H9 (cell line): ENCODE measurements around the gene C1QL4. TPM values are rescaled to one million over a fixed set of nuclear protein-coding genes. Genes with fewer than 3 reads are reported as not detected.

ENCODE experiments used
- DNase-seq: peaks from one replicate; pipeline ENCODE4 v3.0.0-alpha.2; 2017
- H2AFZ ChIP-seq: one replicate; pipeline ENCODE4 v1.6.1; 2013; ENCODE audit warnings: mild to moderate bottlenecking, low read length, control low read depth, moderate library complexity
- H2AK5ac ChIP-seq: 2 replicates; pipeline ENCODE4 v1.6.1; 2013; ENCODE audit warnings: low read length, control low read depth, mixed read lengths; ENCODE audit not compliant: insufficient read length
- H2BK120ac ChIP-seq: one replicate; pipeline ENCODE4 v1.6.1; 2013; ENCODE audit warnings: low read depth, mild to moderate bottlenecking, low read length, control low read depth, inconsistent platforms; ENCODE audit not compliant: poor library complexity, severe bottlenecking
- H2BK12ac ChIP-seq: 2 replicates; pipeline ENCODE4 v1.6.1; 2013; ENCODE audit warnings: low read length, control low read depth, mixed read lengths, low read depth; ENCODE audit not compliant: insufficient read length
- H2BK15ac ChIP-seq: 2 replicates; pipeline ENCODE4 v1.6.1; 2013; ENCODE audit warnings: low read depth, low read length, control low read depth
- H2BK20ac ChIP-seq: one replicate; pipeline ENCODE4 v1.6.1; 2013; ENCODE audit warnings: low read depth, mild to moderate bottlenecking, low read length, control low read depth, inconsistent platforms; ENCODE audit not compliant: poor library complexity, severe bottlenecking
- H2BK5ac ChIP-seq: 2 replicates; pipeline ENCODE4 v1.6.1; 2013; ENCODE audit warnings: low read length, control low read depth, mixed read lengths; ENCODE audit not compliant: insufficient read length
- H3K14ac ChIP-seq: 2 replicates; pipeline ENCODE4 v1.6.1; 2013; ENCODE audit warnings: low read length, control low read depth; ENCODE audit not compliant: insufficient read depth
- H3K18ac ChIP-seq: 2 replicates; pipeline ENCODE4 v1.6.1; 2013; ENCODE audit warnings: low read depth, mild to moderate bottlenecking, mixed read lengths, low read length, control low read depth; ENCODE audit not compliant: insufficient read length
- H3K23ac ChIP-seq: 2 replicates; pipeline ENCODE4 v1.6.1; 2013; ENCODE audit warnings: low read length, control low read depth, mixed read lengths, low read depth; ENCODE audit not compliant: insufficient read length
- H3K23me2 ChIP-seq: 2 replicates; pipeline ENCODE4 v1.6.1; 2013; ENCODE audit warnings: low read depth, mild to moderate bottlenecking, mixed read lengths, low read length, control low read depth; ENCODE audit not compliant: insufficient read length, poor library complexity, severe bottlenecking
- H3K27ac ChIP-seq: 2 replicates; pipeline ENCODE4 v1.5.1; 2013; ENCODE audit warnings: low read length, control low read depth, mixed read lengths, low read depth; ENCODE audit not compliant: insufficient read length
- H3K27me3 ChIP-seq: 2 replicates; pipeline ENCODE4 v1.6.1; 2013; ENCODE audit warnings: low read length, control low read depth, inconsistent platforms; ENCODE audit not compliant: insufficient read depth
- H3K4ac ChIP-seq: 2 replicates; pipeline ENCODE4 v1.6.1; 2013; ENCODE audit warnings: low read depth, mild to moderate bottlenecking, control low read depth, inconsistent platforms, low read length, moderate library complexity
- H3K4me1 ChIP-seq: 2 replicates; pipeline ENCODE4 v1.6.1; 2013; ENCODE audit warnings: low read length, control low read depth, inconsistent platforms; ENCODE audit not compliant: insufficient read depth
- H3K4me2 ChIP-seq: 2 replicates; pipeline ENCODE4 v1.6.1; 2013; ENCODE audit warnings: low read length, control low read depth, mixed read lengths; ENCODE audit not compliant: insufficient read length, insufficient read depth
- H3K56ac ChIP-seq: 2 replicates; pipeline ENCODE4 v1.6.1; 2013; ENCODE audit warnings: low read depth, mild to moderate bottlenecking, mixed read lengths, low read length, control low read depth; ENCODE audit not compliant: insufficient read length
- H3K79me1 ChIP-seq: 2 replicates; pipeline ENCODE4 v1.6.1; 2013; ENCODE audit warnings: low read depth, mild to moderate bottlenecking, moderate library complexity, low read length, control low read depth, inconsistent platforms; ENCODE audit not compliant: insufficient read depth, poor library complexity, severe bottlenecking
- H3K79me2 ChIP-seq: 2 replicates; pipeline ENCODE4 v1.6.1; 2013; ENCODE audit warnings: low read length, control low read depth, inconsistent platforms; ENCODE audit not compliant: insufficient read depth
- H3K9ac ChIP-seq: 2 replicates; pipeline ENCODE4 v1.6.1; 2013; ENCODE audit warnings: low read length, control low read depth, mixed read lengths; ENCODE audit not compliant: insufficient read length; ENCODE audit errors: extremely low read depth
- H3K9me3 ChIP-seq: one replicate; pipeline ENCODE4 v1.6.1; 2013; ENCODE audit warnings: low read depth, low read length, inconsistent platforms; ENCODE audit not compliant: control insufficient read depth
- H3T11ph ChIP-seq: one replicate; pipeline ENCODE4 v1.6.1; 2013; ENCODE audit warnings: mild to moderate bottlenecking, low read length, control low read depth, inconsistent platforms
- H4K20me1 ChIP-seq: one replicate; pipeline ENCODE4 v1.6.1; 2013; ENCODE audit not compliant: control insufficient read depth, insufficient read length, insufficient read depth
- H4K5ac ChIP-seq: 2 replicates; pipeline ENCODE4 v1.6.1; 2013; ENCODE audit warnings: low read depth, mild to moderate bottlenecking, mixed read lengths, low read length, control low read depth; ENCODE audit not compliant: insufficient read length
- H4K8ac ChIP-seq: replicated peaks from 2 replicates; pipeline ENCODE4 v1.6.1; 2013; ENCODE audit warnings: low read length, control low read depth, mixed read lengths, low read depth; ENCODE audit not compliant: insufficient read length
- H4K91ac ChIP-seq: 2 replicates; pipeline ENCODE4 v1.6.1; 2013; ENCODE audit warnings: low read depth, mild to moderate bottlenecking, moderate library complexity, mixed read lengths, low read length, control low read depth; ENCODE audit not compliant: insufficient read length
- H3K27ac Mint-ChIP-seq, 3 experiments: 2 replicates in 2 of 3; 3 replicates in 1 of 3; pipeline ENCODE4 v1.8.0; 2020 to 2021; ENCODE audit warnings: mixed read lengths in 3 of 3, mild to moderate bottlenecking in 1 of 3, moderate library complexity in 1 of 3
- H3K27me3 Mint-ChIP-seq: 2 replicates; pipeline ENCODE4 v1.8.0; 2021; ENCODE audit warnings: low read depth, mild to moderate bottlenecking, moderate library complexity, mixed read lengths
- H3K36me3 Mint-ChIP-seq, 3 experiments: 2 replicates in 2 of 3; 3 replicates in 1 of 3; pipeline ENCODE4 v1.8.0; 2020 to 2021; ENCODE audit warnings: low read depth in 3 of 3, mixed read lengths in 3 of 3; ENCODE audit not compliant: insufficient read depth in 1 of 3
- H3K4me1 Mint-ChIP-seq, 2 experiments: 2 replicates each; pipeline ENCODE4 v1.8.0; 2020; ENCODE audit warnings: mixed read lengths in 2 of 2
- H3K4me3 Mint-ChIP-seq, 2 experiments: 2 replicates in 1 of 2; 3 replicates in 1 of 2; pipeline ENCODE4 v1.8.0; 2020 to 2021; ENCODE audit warnings: mild to moderate bottlenecking in 2 of 2, mixed read lengths in 2 of 2, moderate library complexity in 1 of 2
- H3K9me3 Mint-ChIP-seq, 2 experiments: 2 replicates in 1 of 2; 3 replicates in 1 of 2; pipeline ENCODE4 v1.8.0; 2020; ENCODE audit warnings: mild to moderate bottlenecking in 2 of 2, mixed read lengths in 2 of 2, moderate library complexity in 1 of 2
- WGBS: extraction: QIAGEN DNeasy Blood & Tissue Kit; methylation state at CpG from one replicate; pipeline ENCODE4 v1.1.7; 2013; ENCODE audit warnings: missing lambda C conversion rate, low lambda C conversion rate, mixed read lengths; ENCODE audit not compliant: insufficient read length; ENCODE audit errors: extremely low coverage; 5-methylcytosine and 5-hydroxymethylcytosine counted together
- total RNA-seq: library from RNA; stranded (reverse); gene quantifications from 2 replicates; pipeline ENCODE4 v1.2.1, GENCODE V29; 2021
- TF ChIP-seq, protein P1 (sequence below): fragments of 200-600 bp; sonication (generic); conservative IDR thresholded peaks from 3 replicates; pipeline ENCODE4 v1.8.0; 2021; ENCODE audit warnings: antibody characterized with exemption, mild to moderate bottlenecking

C1QL4 gene
- total RNA-seq, 1 experiment from 2014 or later, result 1.9 TPM

DNA sequence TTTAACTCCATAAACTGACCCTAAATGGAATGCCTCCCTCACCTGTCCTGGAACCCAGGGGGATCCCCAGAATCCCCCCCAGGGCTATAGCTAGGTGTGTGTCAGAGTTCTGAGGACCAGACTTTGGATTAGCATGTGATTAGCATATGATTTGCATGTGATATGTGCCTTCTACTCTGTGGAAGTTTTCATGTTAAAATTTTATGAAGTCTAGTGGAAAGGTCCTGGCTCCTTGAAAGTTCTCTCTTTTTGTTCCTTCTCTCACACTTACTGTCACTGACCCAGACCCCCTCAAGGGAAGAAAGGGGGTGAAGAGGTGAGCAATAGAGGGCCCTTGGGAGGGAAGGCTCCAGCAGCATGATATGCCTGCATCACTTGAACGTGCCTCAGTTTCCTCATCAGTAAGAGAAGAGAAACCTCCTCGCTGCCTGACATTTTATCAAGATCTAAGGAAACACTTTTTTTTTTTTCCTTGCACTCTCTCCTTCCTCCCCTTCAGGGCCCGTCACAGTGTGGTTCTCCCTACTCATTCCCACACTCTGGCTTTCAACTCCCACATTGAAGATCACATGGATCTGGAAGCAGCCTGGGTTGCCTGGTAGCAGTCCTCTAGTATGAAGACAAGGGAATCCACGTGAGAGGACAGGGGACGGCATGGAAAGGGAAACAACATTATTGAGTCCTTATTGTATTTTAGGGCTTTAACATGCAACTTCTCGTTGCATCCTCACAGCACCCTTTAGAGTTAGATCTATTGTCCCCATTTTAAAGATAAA lies 3.3 kb upstream of the C1QL4 start:
- no peaks in the 10 kb centered on the region for H3K79me1 ChIP-seq
- H2BK5ac ChIP-seq, result no peak overlapping the region
- peaks cover 84% of the 10 kb centered on the region for H3K27me3 ChIP-seq
- H3K4ac ChIP-seq, result no peak overlapping the region
- no peak overlapping the region for H3K14ac ChIP-seq
- Mint-ChIP-seq H3K27ac (no peak overlapping the region), H3K9me3 (peaks cover 1 to 6% of the 10 kb centered on the region in 2 experiments; a peak in 3 of 5 replicates), H3K4me1 (peaks cover 46 to 55% of the 10 kb centered on the region in 2 experiments), H3K27me3 (peaks cover 98% of the 10 kb centered on the region), H3K36me3 (peaks cover 0 to 1% (median 0%) of the 10 kb centered on the region in 3 experiments; a peak in 2 of 7 replicates), H3K4me3 (peak overlapping the region in 1 of 2 experiments; percentile 47; a peak in 1 of 5 replicates)
- no peak overlapping the region for H2BK120ac ChIP-seq
- peaks cover 24% of the 10 kb centered on the region for H3K23me2 ChIP-seq
- H4K91ac ChIP-seq, result no peak overlapping the region
- no peaks in the 10 kb centered on the region for H3K9me3 ChIP-seq
- H3K4me1 ChIP-seq, result peaks cover 7% of the 10 kb centered on the region; the same call in 1 of the 2 replicates
- DNase-seq, result no peak
- H3K23ac ChIP-seq, result no peak overlapping the region
- H3K27ac ChIP-seq, result no peak overlapping the region
- peaks cover 3% of the 10 kb centered on the region for H4K20me1 ChIP-seq
- H2BK20ac ChIP-seq, result no peak overlapping the region
- H2BK12ac ChIP-seq, result no peak overlapping the region
- H4K5ac ChIP-seq, result no peak overlapping the region
- no peak overlapping the region for H3K9ac ChIP-seq
- no peak overlapping the region for H3K4me2 ChIP-seq
- H3T11ph ChIP-seq, result no peak overlapping the region
- no peak overlapping the region for H2BK15ac ChIP-seq
- H3K56ac ChIP-seq, result no peak overlapping the region
- no peak overlapping the region for H2AK5ac ChIP-seq
- H2AFZ ChIP-seq, result no peak overlapping the region
- H4K8ac ChIP-seq, result no peak overlapping the region
- H3K79me2 ChIP-seq, result no peaks in the 10 kb centered on the region
- TF ChIP-seq, protein P1, sequence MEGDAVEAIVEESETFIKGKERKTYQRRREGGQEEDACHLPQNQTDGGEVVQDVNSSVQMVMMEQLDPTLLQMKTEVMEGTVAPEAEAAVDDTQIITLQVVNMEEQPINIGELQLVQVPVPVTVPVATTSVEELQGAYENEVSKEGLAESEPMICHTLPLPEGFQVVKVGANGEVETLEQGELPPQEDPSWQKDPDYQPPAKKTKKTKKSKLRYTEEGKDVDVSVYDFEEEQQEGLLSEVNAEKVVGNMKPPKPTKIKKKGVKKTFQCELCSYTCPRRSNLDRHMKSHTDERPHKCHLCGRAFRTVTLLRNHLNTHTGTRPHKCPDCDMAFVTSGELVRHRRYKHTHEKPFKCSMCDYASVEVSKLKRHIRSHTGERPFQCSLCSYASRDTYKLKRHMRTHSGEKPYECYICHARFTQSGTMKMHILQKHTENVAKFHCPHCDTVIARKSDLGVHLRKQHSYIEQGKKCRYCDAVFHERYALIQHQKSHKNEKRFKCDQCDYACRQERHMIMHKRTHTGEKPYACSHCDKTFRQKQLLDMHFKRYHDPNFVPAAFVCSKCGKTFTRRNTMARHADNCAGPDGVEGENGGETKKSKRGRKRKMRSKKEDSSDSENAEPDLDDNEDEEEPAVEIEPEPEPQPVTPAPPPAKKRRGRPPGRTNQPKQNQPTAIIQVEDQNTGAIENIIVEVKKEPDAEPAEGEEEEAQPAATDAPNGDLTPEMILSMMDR, result no peak
- no peak overlapping the region for H3K18ac ChIP-seq
- no CpG with 5 or more reads among the region's 6 CpGs for WGBS
